Stimulated activated CD4-positive, alpha-beta T cell treated with anti-CD3 and anti-CD28 coated beads, TNF-alpha, amount 100 ng/mL, for 1 hour (primary cell): Measurements from ENCODE around the gene BBX.
"Not testable (repeated sequence)": the region's sequence is repeated elsewhere in the genome, so short reads cannot be mapped to it uniquely, and the experiment has no call there.

Experiments
- DNase-seq, 3 donors: peaks; one replicate each; pipeline ENCODE4 v3.0.0-alpha.2; 2020; ENCODE audit warnings: low read depth in 3 of 3, low spot score in 1 of 3

BBX gene

GRCh38 chr3:107835001-107835400 is 312.2 kb downstream of the BBX start:
- DNase-seq = not testable (repeated sequence)

GRCh38 chr3:107837895-107838612 is 315.3 kb downstream of the BBX start:
- no peak for DNase-seq

- DNase-seq = no peak
Observed at GRCh38 chr3:107841831-107842230, 319.1 kb downstream of the BBX start.

GRCh38 chr3:107842940-107843339 is 320.2 kb downstream of the BBX start:
- no peak for DNase-seq

DNA sequence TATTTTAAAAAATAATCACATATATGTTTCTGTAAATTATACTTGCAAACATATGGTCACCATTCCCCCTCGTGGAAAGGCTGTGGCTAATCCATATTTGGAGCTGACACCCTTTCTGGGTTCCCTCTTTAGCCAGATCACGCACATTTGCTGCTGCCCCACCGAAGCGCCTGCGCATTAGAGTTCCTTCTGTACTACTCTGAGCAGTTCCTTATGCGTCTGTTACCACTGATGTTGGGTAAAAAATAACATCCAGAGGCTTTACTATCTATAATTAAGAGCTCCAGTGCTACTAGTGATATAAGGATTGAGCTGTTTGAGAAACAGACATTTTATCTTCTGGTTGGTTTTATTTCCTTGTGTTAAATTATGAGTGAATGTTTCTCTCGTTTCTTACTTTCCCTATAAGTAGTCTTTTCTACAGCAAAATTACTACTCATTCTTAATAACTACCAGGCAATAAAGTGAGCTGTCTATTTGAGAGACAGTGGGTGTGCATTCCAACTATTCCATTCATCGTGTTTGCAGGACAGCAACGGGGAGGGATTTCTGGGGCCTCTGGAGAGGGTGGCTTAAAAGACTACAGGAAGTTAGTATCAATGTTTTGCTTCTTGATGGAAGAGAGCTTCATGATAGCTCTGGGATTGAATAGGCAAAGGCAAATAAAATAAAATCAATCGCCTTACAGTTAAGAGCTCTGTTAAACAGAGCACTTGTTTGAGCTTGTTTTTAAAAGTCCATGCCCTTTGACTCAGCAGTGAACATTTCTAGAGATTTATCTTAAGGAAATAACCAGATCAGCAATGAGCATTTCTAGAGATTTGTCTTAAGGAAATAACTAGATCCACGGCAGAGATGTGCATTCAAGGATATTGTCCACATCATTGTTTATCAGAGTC is 322.9 kb downstream of the BBX start:
- no peak for DNase-seq

DNA sequence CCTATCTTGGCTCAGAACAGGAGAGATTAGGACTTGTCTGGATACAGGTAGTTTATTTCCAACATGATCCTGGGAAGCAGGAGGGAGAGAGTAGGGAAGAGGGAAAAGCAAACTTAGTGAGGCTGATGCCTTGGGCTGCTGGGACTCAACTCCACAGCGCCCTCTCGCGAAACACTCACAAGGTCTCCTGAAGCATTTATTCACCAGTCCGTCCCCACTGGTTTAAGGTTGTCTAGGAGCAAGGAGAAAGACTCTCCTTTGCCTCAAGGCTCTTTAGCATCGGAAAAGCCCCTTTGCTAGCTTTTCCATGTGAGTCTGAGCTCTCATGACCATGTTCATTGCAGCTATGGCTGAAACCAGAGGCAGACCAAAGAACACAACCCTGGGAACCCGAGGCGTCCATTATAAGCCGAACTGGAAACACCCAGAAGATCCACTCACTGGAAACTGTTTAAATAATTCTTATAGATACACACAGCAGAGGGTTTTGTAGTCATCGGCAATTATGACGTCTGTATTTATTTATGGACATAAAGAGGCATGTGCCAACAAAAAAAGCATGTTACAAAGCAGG is 323.6 kb downstream of the BBX start:
- DNase-seq = peak in 1 of 3 donors; percentile 2

- DNase-seq = no peak
Observed at GRCh38 chr3:107847791-107848190, 325.0 kb downstream of the BBX start.

DNA sequence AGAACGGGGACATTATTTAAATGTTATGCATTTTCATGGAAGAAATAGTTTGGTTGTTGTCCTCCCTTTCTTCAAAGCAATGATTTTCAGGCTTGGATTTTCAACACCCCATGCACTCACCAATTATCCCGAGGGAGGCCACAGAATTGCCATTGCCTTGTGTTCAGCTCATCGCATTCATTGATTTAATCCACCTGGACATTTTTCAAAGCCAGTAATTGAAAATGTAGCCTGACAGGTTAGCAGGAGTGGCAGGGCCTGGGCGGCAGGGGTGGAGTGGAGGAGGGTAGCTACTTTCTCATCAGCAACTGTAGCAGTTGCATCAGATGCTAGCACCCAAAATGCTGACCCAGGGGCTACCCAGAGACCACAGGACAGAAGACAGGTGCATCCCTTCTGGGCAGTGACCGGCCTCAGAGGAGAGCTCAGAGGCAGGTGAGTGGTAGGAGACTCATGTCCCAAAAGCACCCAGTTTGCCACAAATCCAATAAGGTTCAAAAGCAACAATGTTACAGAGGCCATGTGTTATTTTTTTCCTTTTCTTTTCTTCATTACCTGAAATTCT is 325.7 kb downstream of the BBX start:
- DNase-seq = no peak

GRCh38 chr3:107850681-107851080 is 327.9 kb downstream of the BBX start:
- DNase-seq = no peak

DNA sequence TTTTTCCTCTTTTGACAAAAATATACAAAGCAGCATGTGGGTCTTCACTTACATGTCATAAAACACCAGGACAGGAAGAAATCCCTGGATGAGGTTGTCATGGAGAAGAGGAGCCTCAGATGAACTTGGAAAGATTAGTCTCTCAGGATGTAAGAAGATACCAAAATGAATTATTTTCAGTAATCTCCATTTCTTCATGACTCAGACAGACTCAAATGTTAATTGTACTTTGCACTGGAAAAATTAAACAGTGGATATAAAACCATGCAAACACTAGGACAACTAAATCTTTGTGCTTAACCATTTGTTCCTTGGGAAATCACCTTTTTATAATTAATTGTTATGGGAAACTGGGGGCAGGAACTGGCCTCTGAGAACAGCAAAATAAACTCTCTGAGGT is 331.1 kb downstream of the BBX start:
- DNase-seq = no peak

GRCh38 chr3:107854733-107855132 is 332.0 kb downstream of the BBX start:
- DNase-seq = no peak

DNA sequence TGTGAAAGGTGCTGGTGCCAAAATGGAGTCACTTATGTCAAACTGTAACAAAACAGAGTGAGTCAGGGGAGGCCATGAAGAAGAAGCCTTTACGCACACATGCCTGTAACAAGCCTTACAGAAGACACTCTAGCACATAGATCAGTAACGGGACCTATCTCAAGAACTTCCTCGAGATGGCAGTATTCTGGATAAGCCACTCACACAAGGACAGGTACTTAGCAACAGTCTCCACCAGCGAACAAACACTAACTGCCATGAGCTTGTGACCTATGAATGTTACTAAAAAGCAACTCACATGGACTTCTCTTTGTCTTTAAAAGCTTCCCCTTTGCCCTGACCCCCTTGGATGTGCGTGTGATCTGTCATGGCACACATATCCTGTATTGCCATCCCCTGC is 332.9 kb downstream of the BBX start:
- DNase-seq = no peak

DNA sequence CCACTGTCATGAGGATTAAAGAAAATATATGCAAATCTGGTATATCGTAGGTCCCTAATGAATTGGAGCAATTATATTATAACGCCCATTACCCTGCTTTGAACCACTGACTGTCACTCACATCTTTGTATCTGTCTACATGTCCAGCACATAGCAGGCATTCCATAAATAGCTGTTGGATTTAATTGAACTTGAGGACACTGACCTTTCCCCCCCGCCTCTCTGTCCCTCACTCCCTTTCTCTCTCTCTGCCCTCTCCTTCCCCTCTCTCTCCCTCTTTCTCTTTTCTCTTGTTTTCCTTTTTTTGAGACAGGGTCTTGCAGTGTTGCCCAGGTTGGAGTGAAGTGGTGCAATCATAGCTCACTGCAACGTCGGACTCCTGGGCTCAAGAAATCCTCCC is 335.1 kb downstream of the BBX start:
- DNase-seq = no peak

DNA sequence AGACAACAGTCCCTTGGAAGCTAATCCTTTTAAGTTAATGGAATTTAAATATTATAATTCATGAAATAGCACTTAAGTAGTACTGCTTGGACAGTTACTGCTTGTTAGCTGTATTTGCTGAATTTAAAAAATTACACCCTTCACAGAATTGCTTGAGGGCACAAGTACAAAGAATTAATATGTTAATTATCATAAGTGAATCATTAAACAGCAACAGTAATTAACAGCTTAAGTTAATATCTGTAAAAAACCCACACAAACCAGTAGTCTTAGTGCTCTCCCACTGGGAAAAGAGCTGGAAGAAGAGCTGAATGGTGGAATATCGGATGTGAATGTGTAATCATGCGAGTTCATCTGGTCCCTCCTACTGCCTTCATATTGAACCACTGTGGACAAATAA is 336.1 kb downstream of the BBX start:
- DNase-seq = no peak
